GM19240 (cell line): ENCODE data around the gene DLL4.
"Not testable (repeated sequence)": the region's sequence is repeated elsewhere in the genome, so short reads cannot be mapped to it uniquely, and the experiment has no call there.

Experiments used
- DNase-seq: peaks from one replicate; pipeline ENCODE4 v3.0.0; 2011; ENCODE audit warnings: low spot score; ENCODE audit not compliant: insufficient read length

DLL4 gene

GRCh38 chr15:40958723-40959122 is 29.6 kb downstream of the DLL4 start:
- no peak for DNase-seq

GRCh38 chr15:40959331-40960141 is 30.4 kb downstream of the DLL4 start:
- DNase-seq: no peak

- DNase-seq: no peak
Observed at GRCh38 chr15:40960151-40960885, 31.2 kb downstream of the DLL4 start.

GRCh38 chr15:40960925-40961324 is 31.8 kb downstream of the DLL4 start:
- DNase-seq: no peak

- not testable (repeated sequence) for DNase-seq
Observed at GRCh38 chr15:40961740-40962139, 32.6 kb downstream of the DLL4 start.

GRCh38 chr15:40962317-40962716 is 33.2 kb downstream of the DLL4 start:
- DNase-seq: not testable (repeated sequence)

GRCh38 chr15:40963201-40963600 is 34.1 kb downstream of the DLL4 start:
- no peak for DNase-seq

GRCh38 chr15:40964006-40964405 is 34.9 kb downstream of the DLL4 start:
- no peak for DNase-seq

- no peak for DNase-seq
Observed at GRCh38 chr15:40964634-40965033, 35.5 kb downstream of the DLL4 start.

GRCh38 chr15:40968290-40969085 is 39.3 kb downstream of the DLL4 start:
- no peak for DNase-seq

- DNase-seq: no peak
Observed at GRCh38 chr15:40969363-40969762, 40.2 kb downstream of the DLL4 start.

- no peak for DNase-seq
Observed at GRCh38 chr15:40974879-40975278, 45.7 kb downstream of the DLL4 start.

- no peak for DNase-seq
Observed at GRCh38 chr15:40976819-40977218, 47.7 kb downstream of the DLL4 start.

GRCh38 chr15:40978141-40978540 is 49.0 kb downstream of the DLL4 start:
- DNase-seq: no peak

GRCh38 chr15:40978562-40978961 is 49.4 kb downstream of the DLL4 start:
- no peak for DNase-seq

GRCh38 chr15:40981186-40981585 is 52.0 kb downstream of the DLL4 start:
- no peak for DNase-seq

- no peak for DNase-seq
Observed at GRCh38 chr15:40982855-40983254, 53.7 kb downstream of the DLL4 start.

- no peak for DNase-seq
Observed at GRCh38 chr15:40984406-40984805, 55.3 kb downstream of the DLL4 start.

GRCh38 chr15:40984964-40985363 is 55.8 kb downstream of the DLL4 start:
- no peak for DNase-seq

- DNase-seq: no peak
Observed at GRCh38 chr15:40985541-40986330, 56.6 kb downstream of the DLL4 start.

- no peak for DNase-seq
Observed at GRCh38 chr15:40986820-40987219, 57.7 kb downstream of the DLL4 start.
